HG02981 (cell line): ENCODE data around the gene CHGA.

ENCODE experiments used
- ATAC-seq: cut with Tn5 transposase; IDR thresholded peaks from one replicate; pipeline ENCODE4 v1.9.1; 2021; ENCODE audit warnings: mild to moderate bottlenecking, moderate library complexity; ENCODE audit not compliant: unreplicated experiment

CHGA gene

DNA sequence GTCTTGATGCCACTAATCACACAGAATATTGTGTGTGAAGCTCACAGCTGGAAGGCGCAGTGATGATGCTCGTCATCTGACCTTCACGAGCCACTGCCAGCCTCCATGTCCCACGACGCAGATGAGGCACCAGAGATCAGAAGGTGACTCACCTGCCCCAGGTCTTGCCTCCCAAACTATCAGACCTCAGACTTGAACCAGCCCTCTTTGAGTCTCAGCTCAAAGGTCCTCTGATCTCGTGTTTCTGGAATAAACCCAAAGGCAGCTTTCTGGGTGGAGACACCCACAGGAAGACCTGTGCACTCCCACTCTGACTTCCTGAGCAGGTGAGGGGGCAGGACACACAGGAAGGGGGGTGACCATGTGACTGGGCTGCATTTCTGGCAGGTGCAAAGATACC is 19.6 kb upstream of the CHGA start:
- no peak for ATAC-seq

GRCh38 chr14:92905667-92906066 is 17.3 kb upstream of the CHGA start:
- ATAC-seq = no peak

- ATAC-seq = no peak
Measured at GRCh38 chr14:92906420-92906819, 16.5 kb upstream of the CHGA start.

- ATAC-seq = no peak
Measured at GRCh38 chr14:92906823-92907222, 16.1 kb upstream of the CHGA start.

- ATAC-seq = no peak
Measured at GRCh38 chr14:92907316-92907911, 15.5 kb upstream of the CHGA start.

DNA sequence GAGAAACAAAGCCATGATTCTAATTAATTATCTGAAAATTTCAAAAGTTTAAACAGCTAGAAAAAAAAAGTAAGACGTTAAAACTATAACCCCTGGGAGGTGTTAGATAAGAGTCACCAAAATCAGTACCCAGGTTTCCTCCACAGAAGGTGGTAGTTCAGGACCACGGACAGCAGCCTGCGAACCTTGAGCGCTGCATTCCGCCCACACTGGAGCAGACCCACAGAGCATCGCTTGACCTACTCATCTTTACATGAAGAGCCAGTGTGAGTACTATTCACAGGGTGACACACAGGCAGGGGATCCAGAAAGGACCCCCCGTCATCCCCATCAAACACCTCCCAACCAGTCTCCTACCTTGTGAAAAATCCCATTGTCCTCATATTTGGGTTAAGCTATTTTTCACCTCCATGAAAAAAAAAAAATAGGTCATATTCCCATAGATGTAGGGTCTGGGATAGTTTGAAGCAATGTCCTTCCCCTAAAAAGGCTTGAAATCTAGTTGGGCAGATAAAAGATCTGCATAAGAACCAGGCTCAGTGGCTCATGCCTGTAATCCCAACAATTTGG is 8.8 kb upstream of the CHGA start:
- ATAC-seq = no peak

DNA sequence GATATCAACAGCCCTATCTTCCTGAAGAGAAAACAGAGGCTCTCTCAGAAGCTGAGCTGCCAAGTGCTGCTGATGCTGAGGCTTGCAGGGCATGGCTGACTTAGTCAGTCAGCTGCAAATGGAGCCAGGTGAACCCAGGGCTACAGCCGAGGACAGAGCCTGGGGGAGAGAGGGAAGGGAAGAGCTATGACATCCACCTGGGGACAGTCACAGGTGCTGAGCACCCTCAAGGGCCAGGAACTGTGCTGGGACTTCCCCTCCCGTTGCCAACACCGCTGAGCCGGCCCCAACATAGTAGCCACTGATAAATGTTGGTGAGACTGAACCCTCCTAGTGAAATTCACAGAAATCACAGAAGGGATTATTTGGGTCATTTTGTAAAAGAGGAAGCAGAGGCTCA is 6.7 kb upstream of the CHGA start:
- no peak for ATAC-seq

DNA sequence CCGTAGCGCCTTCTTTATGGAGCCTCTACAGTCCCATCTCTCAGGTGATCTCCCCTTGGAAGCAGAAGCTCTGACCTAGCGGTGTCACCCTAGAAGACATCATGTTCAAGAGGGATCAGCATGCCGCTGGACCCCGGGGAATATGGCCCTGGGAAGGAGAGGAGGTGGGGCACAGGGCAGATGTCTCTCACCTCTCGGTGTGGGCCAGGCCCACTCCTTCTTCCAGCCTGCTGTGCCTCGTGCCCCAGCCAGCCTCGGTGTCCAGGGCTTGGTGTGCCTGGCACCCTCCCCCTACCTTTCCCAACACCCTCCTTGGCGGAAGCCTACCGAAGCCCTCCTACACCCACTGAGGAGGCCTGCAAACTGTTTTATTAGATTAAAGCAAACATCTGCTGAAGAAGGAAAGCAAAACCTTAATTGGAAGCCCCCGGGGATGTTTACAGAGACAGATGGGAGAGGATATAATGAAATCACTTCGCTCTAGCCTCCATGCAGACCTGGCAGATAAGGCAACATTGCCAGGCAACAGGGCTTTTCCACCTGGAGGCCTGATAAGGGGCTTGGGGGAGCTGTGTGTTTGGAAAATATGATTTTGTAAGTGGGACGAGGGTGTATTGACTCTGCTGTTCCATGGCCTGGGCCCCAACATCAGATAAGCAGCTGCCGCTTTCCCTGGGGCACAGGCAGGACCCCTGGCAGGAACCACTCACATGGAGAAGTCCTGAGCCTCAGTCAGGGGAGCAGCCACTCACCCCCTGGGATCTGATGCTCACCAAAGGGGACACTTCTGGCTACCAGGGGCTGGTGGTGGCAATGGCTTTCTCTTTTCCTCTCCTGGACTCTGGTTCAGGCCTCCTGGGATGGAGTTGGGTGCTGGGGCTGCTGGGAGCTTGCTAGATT is 5.7 kb upstream of the CHGA start:
- ATAC-seq = no peak

DNA sequence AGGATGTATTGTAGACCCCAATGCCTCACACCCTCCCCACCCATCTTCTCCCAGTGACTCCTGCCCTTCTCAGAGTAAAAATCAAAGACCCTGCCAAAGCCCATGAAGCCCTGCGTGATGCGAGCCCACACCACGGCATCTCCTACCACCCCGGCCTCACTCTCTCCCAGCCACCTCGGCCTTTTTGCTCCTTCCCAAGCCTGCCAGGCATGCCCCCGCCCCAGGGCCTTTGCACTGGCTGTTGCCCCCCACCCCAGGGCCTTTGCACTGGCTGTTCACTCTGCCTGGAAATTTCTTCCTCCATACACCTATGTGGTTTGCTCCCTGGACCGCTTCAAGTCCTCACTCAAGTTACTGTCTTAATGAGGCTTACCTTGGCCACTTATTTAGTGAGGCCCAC is 5.0 kb upstream of the CHGA start:
- ATAC-seq = no peak

- ATAC-seq = no peak
Measured at GRCh38 chr14:92920001-92920400, 2.9 kb upstream of the CHGA start.

DNA sequence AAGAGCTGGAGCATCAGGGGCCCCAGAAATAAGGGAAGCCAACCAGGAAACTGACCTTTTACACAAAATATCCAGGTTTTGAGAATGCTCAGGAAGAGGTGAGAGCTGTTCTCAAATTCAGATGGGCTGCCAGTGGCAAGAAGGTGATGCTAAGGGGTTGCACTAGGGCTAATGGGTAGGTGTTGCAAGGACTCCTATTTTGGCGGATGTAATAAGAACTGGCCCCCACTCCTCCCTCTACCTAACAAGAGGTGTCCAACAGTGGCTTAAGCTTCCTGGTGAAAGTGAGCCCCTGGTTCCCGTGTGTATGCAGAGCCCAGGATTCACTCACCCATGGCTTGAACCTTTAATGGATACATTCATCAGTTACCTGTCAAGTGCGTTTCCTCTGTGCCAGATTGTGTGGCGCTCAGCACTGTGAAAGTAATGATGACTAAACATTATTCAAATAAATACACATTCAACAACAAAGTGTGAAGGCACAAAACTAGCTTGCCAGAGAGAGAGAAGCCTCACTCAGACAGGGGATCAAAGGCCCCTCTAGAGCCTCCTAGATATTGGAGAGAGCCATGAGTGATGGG is 705 bp upstream of the CHGA start:
- no peak for ATAC-seq

DNA sequence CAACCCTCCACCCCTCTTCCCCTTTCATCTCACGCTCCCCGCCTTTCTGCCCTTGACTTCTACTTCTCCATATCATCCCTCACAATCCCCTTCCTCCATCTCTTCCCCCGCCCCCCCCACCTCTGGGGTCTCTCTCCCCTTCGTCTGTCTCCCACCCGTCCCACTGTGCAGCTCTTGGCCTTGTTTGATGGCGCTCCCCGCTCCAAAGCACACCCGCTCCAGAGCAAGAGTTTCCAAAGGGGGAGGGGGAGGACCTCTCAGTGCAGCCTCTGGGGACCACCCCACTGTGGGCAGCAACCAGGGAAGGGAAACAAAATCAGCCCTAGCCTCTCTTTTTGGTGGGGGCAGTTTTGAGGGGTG is 774 bp downstream of the CHGA start:
- no peak for ATAC-seq

- no peak for ATAC-seq
Measured at GRCh38 chr14:92924247-92924646, 1.3 kb downstream of the CHGA start.

DNA sequence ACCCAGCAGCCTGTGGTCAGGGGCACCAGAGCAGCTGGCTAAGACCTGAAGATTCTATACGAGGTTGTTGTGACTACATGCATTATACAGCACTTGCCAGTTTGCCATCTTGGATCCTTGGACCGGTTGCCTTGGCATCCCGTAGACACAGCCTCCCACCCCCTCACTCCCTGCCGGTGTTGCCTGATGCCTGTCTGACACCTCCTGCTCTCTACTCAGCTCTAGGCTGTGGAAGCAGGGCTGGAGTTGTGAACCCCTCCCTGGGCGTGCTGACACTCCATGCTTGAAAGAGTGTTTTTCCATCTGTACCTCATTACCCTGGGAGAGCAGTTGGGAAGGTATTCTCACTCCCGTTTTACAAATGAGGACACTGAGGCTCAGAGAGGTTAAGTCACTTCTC is 2.5 kb downstream of the CHGA start:
- ATAC-seq = no peak

DNA sequence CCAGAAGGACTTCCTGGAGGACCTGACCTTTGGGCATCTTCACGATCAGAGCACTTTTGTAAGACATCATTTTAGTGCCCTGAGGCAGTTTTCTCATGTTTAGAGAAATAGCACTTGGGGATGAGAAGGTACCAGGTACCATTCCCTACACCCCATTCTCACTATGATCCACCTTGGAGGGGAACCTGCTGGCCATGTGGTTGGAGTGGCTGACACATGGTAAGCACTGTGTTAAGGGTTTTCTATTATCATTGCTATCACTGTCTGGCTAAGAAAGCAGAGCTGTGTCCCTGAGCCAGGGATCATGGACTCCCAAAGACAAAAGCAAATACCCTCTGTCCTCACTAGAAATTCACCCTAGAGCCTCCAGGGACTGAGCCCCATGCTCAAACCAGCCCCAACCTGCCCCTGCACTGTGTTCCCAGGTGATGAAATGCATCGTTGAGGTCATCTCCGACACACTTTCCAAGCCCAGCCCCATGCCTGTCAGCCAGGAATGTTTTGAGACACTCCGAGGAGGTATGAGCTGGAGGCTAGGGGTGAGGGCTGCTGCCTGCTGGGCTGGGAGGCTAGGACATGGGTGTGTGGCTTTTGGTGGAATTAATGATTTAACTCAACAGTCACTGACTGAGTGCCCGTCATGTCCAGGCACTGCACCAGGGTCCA is 3.4 kb downstream of the CHGA start:
- ATAC-seq = no peak

DNA sequence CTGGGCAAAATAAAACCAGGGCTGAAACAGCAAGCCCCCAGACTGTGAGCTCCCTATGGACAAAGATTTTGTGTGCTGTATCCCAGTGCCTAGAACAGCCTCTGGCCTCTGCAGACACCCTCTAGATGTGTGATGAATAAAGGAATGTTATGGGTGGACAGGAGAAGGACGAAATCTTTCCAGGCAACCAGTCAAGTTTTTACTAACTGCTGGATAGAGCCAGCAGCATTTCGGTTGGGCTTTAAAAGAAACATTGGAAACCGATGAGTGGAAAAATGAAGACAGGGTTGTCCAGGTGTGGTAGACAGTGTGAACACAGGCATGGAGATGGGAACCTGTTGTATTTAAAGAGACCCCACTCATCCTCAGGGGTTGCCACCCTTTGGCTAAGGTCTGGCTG is 4.0 kb downstream of the CHGA start:
- no peak for ATAC-seq

- ATAC-seq = no peak
Measured at GRCh38 chr14:92927349-92928257, 4.7 kb downstream of the CHGA start.

DNA sequence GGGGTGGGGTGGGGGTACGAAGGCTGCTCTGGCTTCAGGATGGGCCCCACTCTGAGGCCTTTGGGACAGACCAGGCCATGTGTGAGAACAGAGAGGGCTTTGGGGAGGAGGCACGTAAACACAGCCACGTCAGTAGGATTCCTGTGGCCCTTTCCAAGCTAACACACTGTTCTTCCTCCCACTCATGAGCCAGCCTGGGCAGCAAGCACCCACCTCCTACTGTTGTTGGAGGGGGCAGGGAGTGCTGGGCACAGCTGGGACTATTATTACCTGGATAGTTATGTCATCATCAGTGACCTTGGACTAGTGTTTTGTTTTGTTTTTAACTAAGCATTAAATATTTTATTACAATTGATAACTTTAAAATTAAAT is 5.3 kb downstream of the CHGA start:
- ATAC-seq = no peak

DNA sequence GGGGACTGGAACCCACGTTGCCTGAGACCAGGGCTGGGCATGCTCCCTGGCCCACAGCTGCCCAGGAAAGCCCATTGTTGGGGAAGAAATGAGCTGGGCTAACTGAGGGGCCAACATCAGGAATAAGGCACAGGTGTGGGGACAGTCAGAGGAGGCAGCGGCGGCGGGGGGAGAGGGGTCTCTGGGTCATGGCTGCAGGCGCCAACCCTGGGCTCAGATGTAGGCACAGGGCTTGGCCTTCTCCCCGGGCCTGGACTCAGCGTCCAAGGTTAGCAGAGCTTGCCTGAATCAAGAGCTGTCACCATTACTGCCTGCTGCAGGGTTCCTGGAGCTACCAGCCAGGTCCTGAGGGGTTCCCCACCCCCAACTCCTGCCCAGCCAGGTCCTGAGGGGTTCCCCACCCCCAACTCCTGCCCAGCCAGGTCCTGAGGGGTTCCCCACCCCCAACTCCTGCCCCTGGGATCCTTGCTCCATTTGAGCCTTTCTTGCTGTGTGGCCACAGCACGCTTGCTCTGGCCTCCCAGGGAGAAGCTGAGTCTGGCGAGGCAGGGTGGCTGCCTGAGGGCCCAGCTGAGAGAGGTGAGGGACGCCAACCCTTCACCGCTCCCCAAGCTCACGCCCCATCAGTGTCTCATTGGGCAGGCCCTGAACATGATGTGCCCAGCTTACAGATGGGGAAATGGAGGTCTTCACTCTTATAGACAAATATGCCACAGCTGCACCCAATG is 6.2 kb downstream of the CHGA start:
- no peak for ATAC-seq
